Upper lobe of right lung (tissue), 1 donor: ENCODE data around the gene ARRB1. TPM values are rescaled to one million over a fixed set of nuclear protein-coding genes. Genes with fewer than 3 reads are reported as not detected.
"Not testable (repeated sequence)": the region's sequence is repeated elsewhere in the genome, so short reads cannot be mapped to it uniquely, and the experiment has no call there.

ENCODE experiments used
- ATAC-seq: fragments of 200-7000 bp; cut with Tn5 transposase; one replicate; pipeline ENCODE4 v1.9.1; 2020; ENCODE audit warnings: mild to moderate bottlenecking, moderate library complexity
- DNase-seq: peaks from one replicate; pipeline ENCODE4 v3.0.0-alpha.2; 2020
- H3K27ac ChIP-seq: fragments of 200-600 bp; one replicate; pipeline ENCODE4 v1.8.0; 2022
- H3K27me3 ChIP-seq: fragments of 200-600 bp; one replicate; pipeline ENCODE4 v1.8.0; 2022; ENCODE audit warnings: mild to moderate bottlenecking
- H3K36me3 ChIP-seq: fragments of 200-600 bp; one replicate; pipeline ENCODE4 v1.8.0; 2022
- H3K4me1 ChIP-seq: fragments of 200-600 bp; one replicate; pipeline ENCODE4 v1.8.0; 2022
- H3K4me3 ChIP-seq: fragments of 200-600 bp; one replicate; pipeline ENCODE4 v1.8.0; 2022; ENCODE audit warnings: mild to moderate bottlenecking
- H3K9me3 ChIP-seq: fragments of 200-600 bp; one replicate; pipeline ENCODE4 v1.8.0; 2022
- CTCF ChIP-seq: fragments of 200-600 bp; IDR thresholded peaks from one replicate; pipeline ENCODE4 v1.8.0; 2022; ENCODE audit warnings: antibody characterized with exemption
- intact Hi-C: fragments of 100-400 bp; cut with DNase I; formaldehyde crosslinking; loops from one replicate; pipeline ENCODE4 v1.11.0; 2022
- total RNA-seq: library from RNA; stranded (reverse); fragmentation: NEBNext Ultra II Directional; extraction: Animal tissue kit (Norgen Biotek cat#: 25700); gene quantifications from one replicate; pipeline ENCODE4 v1.2.1, GENCODE V29; 2021
- donor health status: DM: no; HTN: yes; CAD: no; lungs with severe emphysema.

The ARRB1 gene
- total RNA-seq, 1 donor from 2014 or later, result 188 TPM

DNA sequence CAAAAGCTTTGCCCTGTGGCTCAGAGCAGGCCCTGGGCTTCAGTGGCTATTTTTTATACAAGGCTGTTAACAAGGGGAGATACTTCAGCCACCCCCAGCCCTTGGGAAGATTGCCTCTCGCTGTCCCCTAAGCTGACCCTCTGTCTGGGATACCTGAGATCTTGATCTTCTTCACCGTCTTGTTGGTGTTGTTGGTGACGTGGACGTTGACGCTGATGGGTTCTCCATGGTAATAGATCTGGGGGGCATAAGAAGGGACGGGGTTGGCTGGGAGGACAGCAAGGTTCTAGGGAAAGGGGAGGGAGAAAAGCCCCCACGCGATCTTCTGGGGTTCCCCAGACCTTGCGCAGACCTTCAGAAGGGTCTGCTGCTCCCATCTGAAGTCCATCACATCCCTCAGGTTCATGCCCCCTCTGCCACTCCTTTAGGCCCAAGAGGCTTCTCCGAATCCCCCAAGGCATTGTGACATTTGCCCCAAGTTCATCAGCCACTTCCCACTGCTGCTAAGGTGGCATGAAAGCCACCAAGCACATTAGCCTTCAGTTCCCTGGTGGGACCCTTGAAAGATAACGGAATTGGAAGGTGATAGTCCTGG, 74.2 kb downstream of the ARRB1 start:
- H3K27me3 ChIP-seq, result no peaks in the 10 kb centered on the region
- peaks cover 88% of the 10 kb centered on the region for H3K36me3 ChIP-seq
- ATAC-seq (no peak), DNase-seq (peak; percentile 22)
- no peak overlapping the region for H3K4me3 ChIP-seq
- TF ChIP-seq CTCF, result no peak
- no peaks in the 10 kb centered on the region for H3K9me3 ChIP-seq
- H3K4me1 ChIP-seq, result peaks cover 15% of the 10 kb centered on the region
- intact Hi-C loops, result loop anchor here (5.0 kb wide), 1 partner anchor 105 kb away; no protein-coding TSS in a partner anchor
- peak overlapping the region; percentile 56 for H3K27ac ChIP-seq

DNA sequence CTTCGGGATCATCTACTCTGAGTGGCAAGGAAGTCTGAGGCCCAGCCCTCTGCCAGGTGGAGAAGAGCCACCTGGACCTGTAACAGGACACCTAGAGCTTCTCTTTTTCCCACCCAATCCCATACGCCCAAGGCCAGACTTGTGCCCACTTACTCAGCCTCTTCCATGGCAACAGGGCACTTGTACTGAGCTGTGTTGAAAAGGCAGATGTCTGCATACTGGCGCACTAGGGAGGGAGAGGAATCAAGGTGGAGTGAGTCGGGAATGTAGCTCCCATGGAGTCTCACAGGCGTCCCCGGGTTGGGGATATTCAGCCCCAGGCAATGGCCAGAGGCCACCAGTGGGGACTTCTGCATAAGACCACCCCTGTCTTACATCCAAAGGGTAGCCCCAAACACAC, 74.8 kb downstream of the ARRB1 start:
- Histone ChIP-seq H3K9me3 (no peaks in the 10 kb centered on the region), H3K4me3 (no peak overlapping the region), H3K4me1 (peaks cover 15% of the 10 kb centered on the region), H3K27me3 (no peaks in the 10 kb centered on the region), H3K27ac (peak overlapping the region; percentile 56), H3K36me3 (peaks cover 88% of the 10 kb centered on the region)
- intact Hi-C loops, result loop anchor here (5.0 kb wide), 1 partner anchor 106 kb away; no protein-coding TSS in a partner anchor
- ATAC-seq (no peak), DNase-seq (peak; percentile 6)
- TF ChIP-seq CTCF, result no peak

DNA sequence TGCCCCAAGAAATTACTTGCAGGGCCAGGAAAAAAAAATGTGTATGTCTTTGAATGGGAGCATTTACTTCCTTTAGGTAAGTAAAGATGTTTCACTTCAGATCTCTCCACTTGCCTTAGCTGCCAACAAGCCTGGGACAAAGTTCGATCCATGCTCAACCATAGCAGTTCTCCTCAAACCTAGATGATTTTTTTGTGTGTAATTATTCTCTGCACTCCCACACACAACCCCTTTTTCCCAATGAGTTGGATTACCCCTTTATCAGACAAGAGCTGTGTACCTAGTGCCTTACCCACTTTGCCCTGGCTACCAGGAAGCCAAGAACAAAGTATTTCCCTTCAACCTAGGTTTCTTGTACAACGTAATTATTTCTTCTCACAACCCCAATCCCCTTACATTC, 75.3 kb downstream of the ARRB1 start:
- Histone ChIP-seq H3K27ac (peak overlapping the region; percentile 56), H3K27me3 (no peaks in the 10 kb centered on the region), H3K4me3 (no peak overlapping the region), H3K4me1 (peaks cover 15% of the 10 kb centered on the region), H3K9me3 (no peaks in the 10 kb centered on the region), H3K36me3 (peaks cover 88% of the 10 kb centered on the region)
- intact Hi-C loops, result loop anchor here (5.0 kb wide), 1 partner anchor 106 kb away; no protein-coding TSS in a partner anchor
- ATAC-seq, result no peak
- TF ChIP-seq CTCF, result no peak
- no peak for DNase-seq

DNA sequence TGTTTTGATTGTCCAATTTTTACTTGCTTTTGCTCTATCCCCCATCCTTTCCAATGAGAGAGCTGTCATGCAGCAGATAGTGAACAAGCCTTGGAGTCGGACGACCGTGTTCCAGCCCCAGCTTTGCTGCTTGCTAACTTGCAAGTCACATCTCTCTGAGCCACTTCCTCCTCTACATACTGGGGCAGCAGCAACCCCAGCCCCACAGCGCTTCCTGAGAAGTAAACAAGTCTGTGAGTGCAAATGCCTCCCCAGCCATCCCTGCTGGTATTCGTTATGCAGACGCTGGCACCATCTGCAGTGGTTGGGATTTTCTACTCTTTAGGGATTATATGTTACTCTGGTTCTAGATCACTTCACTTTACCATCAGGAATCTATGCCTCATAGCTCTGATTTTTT, 75.9 kb downstream of the ARRB1 start:
- DNase-seq (peak; percentile 69), ATAC-seq (peak; percentile 37)
- no peak overlapping the region for H3K4me3 ChIP-seq
- intact Hi-C loops, result loop anchor here (5.0 kb wide), 1 partner anchor 107 kb away; no protein-coding TSS in a partner anchor
- H3K36me3 ChIP-seq, result peaks cover 89% of the 10 kb centered on the region
- no peaks in the 10 kb centered on the region for H3K9me3 ChIP-seq
- peaks cover 14% of the 10 kb centered on the region for H3K4me1 ChIP-seq
- H3K27me3 ChIP-seq, result no peaks in the 10 kb centered on the region
- H3K27ac ChIP-seq, result peak overlapping the region; percentile 56
- no peak for TF ChIP-seq CTCF

- Histone ChIP-seq H3K4me1 (peaks cover 12% of the 10 kb centered on the region), H3K36me3 (peaks cover 92% of the 10 kb centered on the region), H3K27ac (peak overlapping the region; percentile 56)
- H3K4me3 ChIP-seq, H3K27me3 ChIP-seq, ATAC-seq, H3K9me3 ChIP-seq: not testable (repeated sequence)
- intact Hi-C loops, result loop anchor here (5.0 kb wide), 1 partner anchor 108 kb away; no protein-coding TSS in a partner anchor
- DNase-seq, result peak; percentile 4
Measured at GRCh38 chr11:75274716-75275115, 76.7 kb downstream of the ARRB1 start.

GRCh38 chr11:75273411-75274391, 77.8 kb downstream of the ARRB1 start:
- TF ChIP-seq CTCF, result no peak
- intact Hi-C loops, result no loop called here
- Histone ChIP-seq H3K4me3 (no peak overlapping the region), H3K9me3 (no peaks in the 10 kb centered on the region), H3K27ac (no peak overlapping the region), H3K4me1 (peaks cover 12% of the 10 kb centered on the region), H3K27me3 (no peaks in the 10 kb centered on the region), H3K36me3 (peaks cover 92% of the 10 kb centered on the region)
- ATAC-seq (peak; percentile 4), DNase-seq (peak; percentile 50)
